IPS-NIHi7 (cell line): ENCODE data around the gene ADD3.

Experiments
- DNase-seq: peaks from one replicate; pipeline ENCODE4 v3.0.0; 2012; ENCODE audit warnings: mixed read lengths; ENCODE audit errors: extremely low spot score

Gene ADD3

GRCh38 chr10:110007701-110008517 lies at the start of gene ADD3:
TSS of gene ADD3 (plus strand) at chr10:110007984. CDS start at chr10:110100654, 92,670 bp downstream.
- peak; percentile 97 for DNase-seq

- DNase-seq, result no peak
Observed at GRCh38 chr10:109958059-109958458, 49.7 kb upstream of the ADD3 start.

GRCh38 chr10:109959259-109960145 lies 48.3 kb upstream of the ADD3 start:
- no peak for DNase-seq

- no peak for DNase-seq
Observed at GRCh38 chr10:109960682-109961081, 47.1 kb upstream of the ADD3 start.

- DNase-seq, result peak; percentile 49
Observed at GRCh38 chr10:109961174-109962001, 46.4 kb upstream of the ADD3 start.

- DNase-seq, result no peak
Observed at GRCh38 chr10:109962247-109962646, 45.5 kb upstream of the ADD3 start.

GRCh38 chr10:109963439-109963838 lies 44.3 kb upstream of the ADD3 start:
- no peak for DNase-seq

- DNase-seq, result no peak
Observed at GRCh38 chr10:109964318-109964717, 43.5 kb upstream of the ADD3 start.

GRCh38 chr10:109966961-109967738 lies 40.6 kb upstream of the ADD3 start:
- no peak for DNase-seq

- no peak for DNase-seq
Observed at GRCh38 chr10:109967739-109968088, 40.1 kb upstream of the ADD3 start.

GRCh38 chr10:109968953-109969759 lies 38.6 kb upstream of the ADD3 start:
- no peak for DNase-seq

- no peak for DNase-seq
Observed at GRCh38 chr10:109969760-109970346, 37.9 kb upstream of the ADD3 start.

- no peak for DNase-seq
Observed at GRCh38 chr10:109971634-109972033, 36.1 kb upstream of the ADD3 start.

GRCh38 chr10:109972372-109973001 lies 35.3 kb upstream of the ADD3 start:
- no peak for DNase-seq

GRCh38 chr10:109973326-109973829 lies 34.4 kb upstream of the ADD3 start:
- no peak for DNase-seq

- no peak for DNase-seq
Observed at GRCh38 chr10:109974504-109975191, 33.1 kb upstream of the ADD3 start.

- DNase-seq, result no peak
Observed at GRCh38 chr10:109975244-109976190, 32.3 kb upstream of the ADD3 start.
